IPS-NIHi11 (cell line): ENCODE measurements around the gene DMRT1.
"Not testable (repeated sequence)": the region's sequence is repeated elsewhere in the genome, so short reads cannot be mapped to it uniquely, and the experiment has no call there.

ENCODE experiments used
- DNase-seq: peaks from one replicate; pipeline ENCODE4 v3.0.0; 2012; ENCODE audit warnings: mixed read lengths, low spot score

DMRT1 gene

DNA sequence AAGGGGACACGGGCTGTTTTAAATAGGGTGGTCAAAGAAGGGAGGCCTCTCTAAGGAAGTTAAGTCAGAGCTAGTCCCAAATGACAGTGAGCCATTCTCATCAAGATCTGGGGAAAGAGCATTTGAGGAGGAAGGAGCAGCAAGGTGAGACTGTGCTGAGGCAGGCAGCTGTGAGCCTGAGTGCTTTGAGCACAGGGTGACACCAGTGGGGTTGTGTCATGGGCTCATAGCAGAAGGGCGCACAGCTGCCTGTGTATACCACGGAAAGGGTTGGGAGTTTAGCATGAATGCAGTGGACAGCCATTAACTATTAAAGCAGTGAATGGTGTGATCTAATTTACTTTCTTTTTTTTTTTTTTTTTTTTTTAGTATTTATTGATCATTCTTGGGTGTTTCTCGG, 19.2 kb downstream of the DMRT1 start:
- DNase-seq: no peak

DNA sequence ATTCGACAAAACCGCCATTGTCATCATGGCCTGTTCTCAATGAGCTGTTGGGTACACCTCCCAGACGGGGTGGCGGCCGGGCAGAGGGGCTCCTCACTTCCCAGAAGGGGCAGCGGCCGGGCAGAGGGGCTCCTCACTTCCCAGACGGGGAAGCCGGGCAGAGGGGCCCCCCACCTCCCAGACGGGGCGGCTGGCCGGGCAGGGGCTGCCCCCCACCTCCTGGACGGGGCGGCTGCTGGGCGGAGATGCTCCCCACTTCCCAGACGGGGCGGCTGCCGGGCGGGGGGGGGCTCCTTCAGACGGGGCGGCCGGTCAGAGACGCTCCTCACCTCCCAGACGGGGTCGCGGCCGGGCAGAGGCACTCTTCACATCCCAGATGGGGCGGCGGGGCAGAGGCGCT, 20.0 kb downstream of the DMRT1 start:
- DNase-seq: not testable (repeated sequence)

GRCh38 chr9:875119-875962, 33.8 kb downstream of the DMRT1 start:
- no peak for DNase-seq

DNA sequence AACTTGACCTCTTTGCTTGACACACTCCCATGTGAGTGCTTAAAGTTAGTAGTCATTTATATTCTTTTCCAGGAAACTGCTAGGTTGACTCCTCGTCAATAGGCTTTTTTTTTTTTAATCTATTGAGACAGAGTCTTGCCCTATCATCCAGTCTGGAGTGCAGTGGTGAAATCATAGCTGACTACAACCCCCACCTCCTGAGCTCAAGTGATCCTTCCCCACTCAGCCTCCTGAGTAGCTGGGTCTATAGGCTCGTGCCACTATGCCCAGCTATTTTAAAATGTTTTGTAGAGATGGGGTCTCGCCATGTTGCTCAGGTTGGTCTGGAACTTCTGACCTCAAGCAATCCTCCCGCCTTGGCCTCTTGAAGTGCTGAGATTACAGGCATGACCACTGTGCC, 34.9 kb downstream of the DMRT1 start:
- DNase-seq: no peak

DNA sequence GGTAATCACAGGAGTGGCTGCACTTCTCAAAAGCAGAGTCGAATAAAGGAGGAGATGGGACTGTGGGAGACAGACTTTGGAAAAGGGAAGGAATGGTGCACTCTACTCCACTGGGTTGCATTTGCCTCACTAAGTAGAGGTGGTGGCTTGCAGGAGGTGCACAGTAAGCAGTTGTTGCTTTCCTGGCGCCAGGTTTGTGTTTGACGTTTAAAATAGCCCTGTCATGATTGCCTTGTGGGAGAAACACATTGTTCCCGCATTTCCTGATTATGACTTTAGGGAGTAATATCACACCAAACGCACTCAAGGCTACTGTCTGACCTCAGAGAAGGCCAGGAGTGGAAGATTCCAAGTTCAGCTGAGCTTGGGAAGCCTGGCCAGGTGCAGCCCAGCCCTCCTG, 36.7 kb downstream of the DMRT1 start:
- no peak for DNase-seq

GRCh38 chr9:880725-881124, 39.2 kb downstream of the DMRT1 start:
- no peak for DNase-seq

DNA sequence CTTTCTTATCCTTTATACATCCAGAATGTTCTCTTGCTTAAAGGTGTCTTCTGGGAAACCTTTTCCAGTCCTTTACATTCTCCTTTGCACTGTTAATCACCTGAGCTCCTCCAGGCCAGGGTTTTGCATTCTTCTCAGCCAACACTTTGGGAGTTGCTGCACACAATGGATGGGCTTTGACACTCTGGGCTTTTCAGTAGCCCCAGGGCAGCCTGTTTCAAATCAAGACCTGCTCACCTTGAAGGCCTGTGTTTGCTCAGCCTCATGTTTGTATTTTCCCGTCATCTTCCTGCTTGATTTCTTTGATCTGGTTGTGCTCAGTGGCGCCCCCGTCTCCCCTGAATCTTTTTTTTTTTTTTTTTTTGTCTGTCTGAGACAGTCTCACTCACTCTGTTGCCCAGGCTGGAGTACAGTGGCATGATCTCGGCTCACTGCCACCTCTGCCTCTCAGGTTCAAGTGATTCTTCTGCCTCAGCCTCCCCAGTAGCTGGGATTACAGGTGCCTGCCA, 41.0 kb downstream of the DMRT1 start:
- DNase-seq: peak; percentile 26

DNA sequence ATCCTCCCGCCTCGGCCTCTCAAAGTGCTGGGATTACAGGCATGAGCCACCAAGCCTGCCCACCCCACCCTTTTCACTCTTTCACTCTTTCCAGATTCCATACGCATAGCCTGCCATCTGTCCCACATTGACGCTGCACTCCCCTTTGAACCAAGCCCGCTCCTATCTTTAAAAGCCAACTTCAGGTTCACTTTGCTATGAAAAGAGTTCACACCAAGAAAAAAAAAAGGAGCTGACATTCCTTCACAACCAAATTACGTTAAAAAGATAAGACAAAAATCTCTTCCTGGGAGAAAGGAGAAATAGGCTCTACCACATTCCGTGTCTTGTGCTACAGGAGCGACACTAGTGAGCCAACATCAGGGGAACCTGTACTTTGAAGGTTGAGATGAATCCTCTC, 41.5 kb downstream of the DMRT1 start:
- no peak for DNase-seq

DNA sequence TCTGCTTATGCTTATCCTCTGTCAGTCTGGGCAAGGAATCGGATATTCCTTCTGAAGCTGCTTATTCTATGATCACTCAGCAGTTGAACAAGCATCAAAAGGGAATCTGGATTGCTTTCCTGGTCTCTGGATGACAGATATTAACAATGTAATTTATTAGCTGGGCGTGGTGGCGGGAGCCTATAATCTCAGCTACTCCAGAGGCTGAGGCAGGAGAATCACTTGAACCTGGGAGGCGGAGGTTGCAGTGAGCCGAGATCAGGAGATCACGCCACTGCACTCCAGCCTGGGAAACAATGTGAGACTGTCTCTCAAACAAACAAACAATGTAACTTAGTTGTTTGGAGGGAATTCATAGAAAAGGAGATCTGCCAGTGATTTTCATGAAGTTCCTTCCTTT, 45.4 kb downstream of the DMRT1 start:
- DNase-seq: no peak

- peak; percentile 33 for DNase-seq
These were observed 50.6 kb downstream of the DMRT1 start for GRCh38 chr9:892123-892522.

DNA sequence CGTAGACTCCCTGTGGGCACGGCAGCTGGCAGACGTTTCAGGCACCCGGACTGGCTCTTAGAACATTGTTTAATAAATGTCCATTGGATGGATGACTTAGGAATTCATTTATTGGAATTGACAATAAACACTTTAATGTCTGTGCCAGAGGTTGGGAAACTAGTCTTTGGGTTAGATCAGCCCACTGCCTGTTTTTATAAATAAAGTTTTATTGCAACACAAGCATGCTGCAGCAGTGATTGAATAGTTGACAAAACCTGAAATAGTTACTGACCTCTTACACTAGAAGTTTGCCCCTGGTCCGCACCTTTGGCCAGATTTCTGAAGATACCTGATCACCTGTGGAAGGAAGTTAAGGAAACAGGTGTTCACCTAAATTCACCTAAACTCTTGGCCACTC, 51.6 kb downstream of the DMRT1 start:
- DNase-seq: no peak

DNA sequence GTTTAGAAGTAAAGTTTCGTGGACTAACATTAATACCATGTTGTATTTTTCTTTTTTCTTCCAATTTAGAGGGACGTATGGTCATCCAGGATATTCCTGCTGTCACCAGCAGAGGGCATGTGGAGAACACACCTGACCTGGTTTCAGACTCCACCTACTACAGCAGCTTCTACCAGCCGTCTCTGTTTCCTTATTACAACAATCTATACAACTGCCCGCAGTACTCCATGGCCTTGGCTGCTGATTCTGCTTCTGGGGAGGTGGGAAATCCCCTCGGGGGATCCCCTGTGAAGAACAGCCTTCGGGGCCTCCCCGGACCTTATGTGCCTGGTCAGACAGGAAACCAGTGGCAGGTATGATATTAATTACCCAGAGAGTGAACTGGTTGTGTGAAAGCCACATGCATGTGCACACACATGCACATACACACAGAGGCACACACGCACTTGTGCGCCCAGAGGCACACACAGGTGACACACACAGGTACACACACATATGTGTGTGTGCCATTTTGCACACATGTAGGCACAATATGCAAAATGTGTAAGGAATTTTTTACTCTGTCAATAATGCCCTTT, 52.4 kb downstream of the DMRT1 start:
- DNase-seq: peak; percentile 76

- peak; percentile 23 for DNase-seq
These were observed 58.1 kb downstream of the DMRT1 start for GRCh38 chr9:899440-900184.

DNA sequence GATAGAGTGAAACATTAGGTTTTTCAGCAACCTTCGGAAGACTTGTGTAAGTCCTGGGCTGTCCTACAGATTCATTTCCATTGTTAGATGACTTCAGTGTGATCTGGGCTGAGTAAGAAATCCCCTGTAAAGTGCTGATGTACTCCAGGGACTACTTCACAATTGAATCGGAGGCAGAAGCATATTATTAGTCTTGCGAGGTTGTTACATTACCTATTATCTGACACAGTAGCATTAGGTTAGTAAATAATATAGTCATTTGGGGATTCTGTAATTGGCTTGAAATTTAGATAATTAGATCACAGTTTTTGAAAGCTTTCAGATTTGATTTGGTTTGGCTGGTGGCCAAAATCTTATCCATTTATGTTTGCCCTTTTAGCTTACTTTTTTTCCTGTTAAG, 62.4 kb downstream of the DMRT1 start:
- no peak for DNase-seq

DNA sequence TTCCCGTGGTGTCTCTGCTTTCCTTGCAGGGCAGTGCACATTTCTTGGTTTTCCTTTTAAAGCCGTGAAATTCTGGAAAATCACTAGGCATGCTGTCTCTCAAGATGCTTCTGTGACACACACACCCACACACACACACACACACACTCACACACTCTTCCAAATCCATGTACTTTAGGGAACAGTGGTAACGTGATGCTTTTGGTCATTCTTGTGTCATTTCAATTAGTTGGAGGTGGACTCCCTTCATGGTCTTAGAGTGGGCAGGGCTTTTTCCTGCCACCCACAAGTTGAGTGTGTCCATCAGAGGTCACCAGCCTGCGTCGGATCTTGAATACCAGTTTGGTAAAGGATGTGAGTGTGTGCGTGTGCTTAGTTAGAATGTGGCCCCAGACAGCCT, 64.4 kb downstream of the DMRT1 start:
- DNase-seq: no peak

DNA sequence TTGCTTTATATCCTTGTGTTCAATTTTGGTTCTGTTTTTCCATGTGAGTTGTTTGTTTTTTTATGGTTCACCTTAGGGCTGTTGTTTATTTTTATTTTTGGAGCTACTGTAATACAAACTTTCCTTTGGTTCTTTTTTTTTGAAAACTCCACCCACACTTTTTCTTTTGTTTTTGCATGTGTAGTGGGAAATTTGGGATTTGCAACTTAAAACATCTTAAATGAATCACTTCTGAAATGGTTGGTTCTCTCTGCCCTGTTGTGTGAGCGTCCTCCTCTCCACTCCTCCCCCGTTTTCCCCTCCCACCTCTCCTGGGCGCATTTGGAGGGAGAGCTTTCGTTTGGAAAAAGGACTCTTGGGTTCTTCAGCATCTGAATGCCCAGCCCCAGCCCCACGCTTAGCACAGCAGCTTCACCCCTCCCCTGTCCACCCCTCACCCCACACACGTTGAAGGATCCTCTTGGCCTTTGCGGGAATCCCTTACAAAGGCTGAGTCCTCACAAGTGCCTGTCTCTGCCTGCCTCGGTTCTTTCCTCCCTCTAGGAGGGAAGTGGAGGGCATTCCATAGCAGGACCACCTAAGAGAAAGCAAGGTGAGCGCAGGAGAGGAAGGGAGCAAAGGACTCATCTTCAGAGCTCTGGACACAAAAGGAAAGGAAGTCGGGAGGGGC, 67.2 kb downstream of the DMRT1 start:
- DNase-seq: peak; percentile 52

- peak; percentile 42 for DNase-seq
These were observed 69.5 kb downstream of the DMRT1 start for GRCh38 chr9:911005-911404.

DNA sequence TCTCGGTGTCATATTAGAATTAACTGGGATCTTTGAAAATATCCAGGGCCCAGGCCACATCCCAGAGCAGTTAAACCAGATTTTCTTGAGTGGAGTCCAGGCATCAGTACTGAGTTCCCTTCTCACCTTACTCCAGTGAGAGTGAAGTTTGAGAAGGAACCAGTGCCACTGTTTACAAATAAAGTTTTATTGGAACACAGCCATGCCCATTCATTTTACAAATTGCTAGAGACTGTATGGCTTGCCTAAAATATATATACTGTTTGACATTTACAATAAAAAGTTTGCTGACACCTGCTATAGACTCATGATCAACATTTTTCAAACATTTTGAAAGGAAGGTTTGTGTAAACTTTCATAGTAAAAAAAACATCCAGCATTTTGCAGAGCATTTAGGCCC, 71.3 kb downstream of the DMRT1 start:
- no peak for DNase-seq

GRCh38 chr9:913526-913925, 72.0 kb downstream of the DMRT1 start:
- not testable (repeated sequence) for DNase-seq

GRCh38 chr9:917730-918129, 76.2 kb downstream of the DMRT1 start:
- DNase-seq: no peak

- DNase-seq: no peak
These were observed 79.4 kb downstream of the DMRT1 start for GRCh38 chr9:920927-921326.

DNA sequence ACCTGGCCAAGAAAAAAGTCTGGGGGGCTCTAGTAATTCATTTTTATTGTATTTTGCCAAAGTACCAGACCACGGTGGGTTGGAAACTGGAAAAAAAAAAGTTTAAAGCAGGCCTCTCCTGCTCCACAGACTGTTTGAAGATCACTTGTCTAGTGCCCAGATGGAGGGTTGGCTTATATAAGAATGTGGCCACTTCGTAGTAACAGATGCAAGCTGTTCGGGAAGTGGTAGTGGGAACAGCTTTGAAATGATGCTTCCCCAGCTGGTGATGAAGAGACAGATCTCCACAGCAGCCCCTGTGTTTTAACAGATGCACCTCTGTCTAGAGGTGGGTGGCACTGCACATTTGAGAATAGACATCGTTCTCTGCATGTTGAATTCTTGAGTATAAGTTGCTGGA, 80.7 kb downstream of the DMRT1 start:
- DNase-seq: no peak
